Prostate gland (tissue), 2 donors: ENCODE measurements around the gene MAGEB16. TPM values are rescaled to one million over a fixed set of nuclear protein-coding genes. Genes with fewer than 3 reads are reported as not detected.
A peak's percentile ranks its signal among the peaks of the same experiment; 100 is the strongest.

Experiments
- DNase-seq: peaks from one replicate; pipeline ENCODE4 v3.0.0-alpha.2; 2019; ENCODE audit warnings: low spot score
- H3K27ac ChIP-seq, 2 donors: fragments of 200-600 bp; sonication (generic); 2 replicates each; pipeline ENCODE4 v1.5.1; 2017 to 2019
- H3K27me3 ChIP-seq: fragments of 200-600 bp; sonication (generic); replicated peaks from 2 replicates; pipeline ENCODE4 v1.5.1; 2019; ENCODE audit not compliant: insufficient read depth
- H3K36me3 ChIP-seq, 2 donors: fragments of 200-600 bp; sonication (generic); 1 replicate in 1 of 2; 2 replicates in 1 of 2; pipeline versions ENCODE4 v1.5.1 to v1.8.1; 2017 to 2019
- H3K4me1 ChIP-seq: fragments of 200-600 bp; sonication (generic); replicated peaks from 2 replicates; pipeline ENCODE4 v1.5.1; 2019
- H3K4me3 ChIP-seq, 2 donors: fragments of 200-600 bp; sonication (generic); 2 replicates each; pipeline ENCODE4 v1.5.1; 2017 to 2019
- H3K9me3 ChIP-seq: fragments of 200-600 bp; sonication (generic); 2 replicates; pipeline ENCODE4 v1.5.1; 2017
- CTCF ChIP-seq, 4 experiments: fragments of 200-600 bp in 2 of 4; fragments of 450-650 bp in 2 of 4; sonication (generic) in 2 of 4; IDR thresholded peaks; 1 replicate in 3 of 4; 2 replicates in 1 of 4; pipeline ENCODE4 v1.5.1; 2016 to 2019; ENCODE audit warnings: antibody characterized with exemption in 4 of 4, mild to moderate bottlenecking in 2 of 4, moderate library complexity in 2 of 4
- POLR2A ChIP-seq: fragments of 450-650 bp; IDR thresholded peaks from one replicate; pipeline ENCODE4 v1.6.1; 2016; ENCODE audit warnings: antibody characterized with exemption, mild to moderate bottlenecking
- POLR2AphosphoS5 ChIP-seq: sonication (generic); formaldehyde crosslinking; IDR thresholded peaks from one replicate; pipeline ENCODE4 v1.6.1; 2017; ENCODE audit warnings: antibody characterized with exemption
- WGBS: methylation state at CpG from one replicate; pipeline ENCODE4 v1.1.5; 2018; 5-methylcytosine and 5-hydroxymethylcytosine counted together
- intact Hi-C: fragments of 100-400 bp; cut with DNase I; formaldehyde crosslinking; loops from one replicate; pipeline ENCODE4 v1.14.2; 2022
- total RNA-seq, 2 donors: library from RNA; depleted of rRNA; stranded (reverse); fragments of >200 nt; gene quantifications; one replicate each; pipeline ENCODE4 v1.1.0, GENCODE V29; 2016

The MAGEB16 gene
- total RNA-seq, 2 donors from 2014 or later, result 6.0 TPM; not detected in 1

- no peak for DNase-seq
- no peak overlapping the region for H3K27ac ChIP-seq
- H3K4me1 ChIP-seq, result no peaks in the 10 kb centered on the region
- 81% methylated on average over 5 of the region's 5 CpGs for WGBS
- H3K9me3 ChIP-seq, result no peaks in the 10 kb centered on the region
- H3K36me3 ChIP-seq, result no peaks in the 10 kb centered on the region
- intact Hi-C loops, result no loop called here
- no peak for TF ChIP-seq POLR2A
- TF ChIP-seq POLR2AphosphoS5, result no peak
- TF ChIP-seq CTCF (IDR thresholded peaks at IDR 0.05), result no peak
- no peaks in the 10 kb centered on the region for H3K27me3 ChIP-seq
- H3K4me3 ChIP-seq, result no peak overlapping the region
These were observed 2.3 kb downstream of the MAGEB16 start for GRCh38 chrX:35800474-35800873.

GRCh38 chrX:35809781-35810180 lies 11.6 kb downstream of the MAGEB16 start:
- TF ChIP-seq POLR2A (no peak), CTCF (IDR thresholded peaks at IDR 0.05) (no peak), POLR2AphosphoS5 (no peak)
- H3K9me3 ChIP-seq, result no peaks in the 10 kb centered on the region
- H3K27ac ChIP-seq, result no peak overlapping the region
- H3K27me3 ChIP-seq, result no peaks in the 10 kb centered on the region
- intact Hi-C loops, result no loop called here
- DNase-seq, result no peak
- H3K4me1 ChIP-seq, result no peaks in the 10 kb centered on the region
- H3K4me3 ChIP-seq, result no peak overlapping the region
- WGBS, result 61% methylated on average over 4 of the region's 4 CpGs
- H3K36me3 ChIP-seq, result no peaks in the 10 kb centered on the region

- peak; percentile 4 for DNase-seq
- Histone ChIP-seq H3K9me3 (no peaks in the 10 kb centered on the region), H3K27me3 (no peaks in the 10 kb centered on the region), H3K36me3 (no peaks in the 10 kb centered on the region), H3K4me3 (no peak overlapping the region), H3K27ac (no peak overlapping the region), H3K4me1 (no peaks in the 10 kb centered on the region)
- intact Hi-C loops, result no loop called here
- WGBS, result 20% methylated on average over 4 of the region's 4 CpGs
- TF ChIP-seq CTCF (IDR thresholded peaks at IDR 0.05) (no peak), POLR2AphosphoS5 (no peak), POLR2A (no peak)
These were observed 21.1 kb downstream of the MAGEB16 start for GRCh38 chrX:35819241-35819640.

- H3K9me3 ChIP-seq, result no peaks in the 10 kb centered on the region
- DNase-seq, result no peak
- H3K27me3 ChIP-seq, result no peaks in the 10 kb centered on the region
- TF ChIP-seq POLR2A (no peak), CTCF (IDR thresholded peaks at IDR 0.05) (no peak), POLR2AphosphoS5 (no peak)
- H3K36me3 ChIP-seq, result no peaks in the 10 kb centered on the region
- no peak overlapping the region for H3K4me3 ChIP-seq
- 69% methylated on average over 1 of the region's 1 CpG for WGBS
- intact Hi-C loops, result no loop called here
- no peaks in the 10 kb centered on the region for H3K4me1 ChIP-seq
- H3K27ac ChIP-seq, result no peak overlapping the region
These were observed 28.4 kb downstream of the MAGEB16 start for GRCh38 chrX:35826503-35826902.

GRCh38 chrX:35829501-35829900 lies 31.4 kb downstream of the MAGEB16 start:
- 63% methylated on average over 3 of the region's 3 CpGs for WGBS
- DNase-seq, result no peak
- intact Hi-C loops, result no loop called here

More at GRCh38 chrX:35829501-35829900, 31.4 kb downstream of the MAGEB16 start:
- H3K27ac ChIP-seq, result no peak overlapping the region
- no peaks in the 10 kb centered on the region for H3K4me1 ChIP-seq
- no peaks in the 10 kb centered on the region for H3K9me3 ChIP-seq
- H3K36me3 ChIP-seq, result no peaks in the 10 kb centered on the region
- TF ChIP-seq POLR2A (no peak), CTCF (IDR thresholded peaks at IDR 0.05) (no peak), POLR2AphosphoS5 (no peak)
- no peaks in the 10 kb centered on the region for H3K27me3 ChIP-seq
- H3K4me3 ChIP-seq, result no peak overlapping the region
